Activated CD4-positive, alpha-beta T cell treated with anti-CD3 and anti-CD28 coated beads, Interleukin-2, Interleukin-6, amounts not matched to agents 100 ng/mL and 50 ng/mL, durations not matched to agents 16 hours and 8 hours (primary cell): ENCODE data around the gene ADAM22.
"Not testable (repeated sequence)": the region's sequence is repeated elsewhere in the genome, so short reads cannot be mapped to it uniquely, and the experiment has no call there.

Source experiments
- DNase-seq: peaks from one replicate; pipeline ENCODE4 v3.0.0-alpha.2; 2020

ADAM22 gene

GRCh38 chr7:87933953-87934698 is at the start of gene ADAM22:
TSS of gene ADAM22 (plus strand) at chr7:87934251. CDS start at chr7:87934466, 215 bp downstream.
- DNase-seq: peak; percentile 90

- no peak for DNase-seq
Observed at GRCh38 chr7:87885018-87885417, 49.0 kb upstream of the ADAM22 start.

- peak; percentile 14 for DNase-seq
Observed at GRCh38 chr7:87886875-87887274, 47.2 kb upstream of the ADAM22 start.

GRCh38 chr7:87895363-87895762 is 38.7 kb upstream of the ADAM22 start:
- DNase-seq: no peak

- DNase-seq: no peak
Observed at GRCh38 chr7:87899255-87899654, 34.8 kb upstream of the ADAM22 start.

- not testable (repeated sequence) for DNase-seq
Observed at GRCh38 chr7:87907136-87907906, 26.7 kb upstream of the ADAM22 start.

GRCh38 chr7:87908814-87909213 is 25.2 kb upstream of the ADAM22 start:
- DNase-seq: not testable (repeated sequence)

DNA sequence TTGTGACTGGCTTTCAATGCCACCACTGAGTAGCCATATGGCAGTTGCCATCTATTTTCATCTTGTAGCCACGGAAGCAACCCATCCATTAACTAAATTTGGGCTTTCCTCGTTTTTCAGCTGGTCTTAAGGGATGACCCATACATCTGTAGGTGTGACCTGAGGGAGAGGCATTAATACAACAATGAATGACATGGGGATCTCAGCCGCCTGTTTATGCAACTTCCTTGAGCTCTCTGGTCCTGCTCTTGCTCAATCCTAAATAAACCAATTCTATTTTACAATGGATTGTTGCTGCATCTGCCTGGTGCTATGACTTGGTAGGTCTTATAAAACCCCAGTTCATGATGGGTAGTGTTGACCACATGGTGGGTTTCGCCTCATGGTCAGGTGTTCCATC is 21.9 kb upstream of the ADAM22 start:
- no peak for DNase-seq

DNA sequence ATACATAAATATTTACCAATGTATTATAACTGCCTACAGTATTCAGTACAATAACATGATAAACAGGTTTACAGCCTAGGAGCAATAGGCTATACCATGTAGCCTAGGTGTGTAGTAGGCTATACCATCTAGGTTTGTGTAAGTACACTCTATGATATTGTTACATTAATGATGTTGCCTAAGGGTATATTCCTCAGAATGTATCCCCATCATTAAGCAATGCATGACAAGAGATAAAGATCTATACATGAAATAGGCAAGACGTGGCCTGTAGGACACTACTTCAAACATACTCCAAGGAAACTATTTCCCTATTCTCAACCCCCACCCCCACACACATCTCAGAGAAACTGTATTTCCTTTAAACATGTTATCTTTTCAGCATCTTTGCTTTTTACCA is 15.3 kb upstream of the ADAM22 start:
- no peak for DNase-seq

DNA sequence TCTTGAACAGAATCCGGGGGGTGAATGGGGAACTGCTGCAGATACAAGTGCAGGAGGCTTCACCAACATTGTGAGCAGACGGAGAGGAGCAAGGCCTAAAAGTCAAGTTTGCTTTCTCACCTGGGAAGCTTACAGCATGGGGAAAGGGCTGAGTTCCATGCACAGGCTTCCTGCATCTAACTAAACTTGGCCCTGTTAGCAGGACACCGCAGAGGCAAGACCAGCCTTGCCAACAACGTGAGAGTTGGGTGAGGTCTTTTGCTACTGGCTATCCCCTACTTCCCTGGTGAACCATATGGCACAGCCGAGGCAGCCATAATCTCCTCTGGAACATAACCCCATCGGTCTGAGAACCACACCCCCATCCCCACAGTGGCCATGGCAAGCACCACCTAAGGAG is 14.2 kb upstream of the ADAM22 start:
- no peak for DNase-seq

- no peak for DNase-seq
Observed at GRCh38 chr7:87920578-87920977, 13.5 kb upstream of the ADAM22 start.

DNA sequence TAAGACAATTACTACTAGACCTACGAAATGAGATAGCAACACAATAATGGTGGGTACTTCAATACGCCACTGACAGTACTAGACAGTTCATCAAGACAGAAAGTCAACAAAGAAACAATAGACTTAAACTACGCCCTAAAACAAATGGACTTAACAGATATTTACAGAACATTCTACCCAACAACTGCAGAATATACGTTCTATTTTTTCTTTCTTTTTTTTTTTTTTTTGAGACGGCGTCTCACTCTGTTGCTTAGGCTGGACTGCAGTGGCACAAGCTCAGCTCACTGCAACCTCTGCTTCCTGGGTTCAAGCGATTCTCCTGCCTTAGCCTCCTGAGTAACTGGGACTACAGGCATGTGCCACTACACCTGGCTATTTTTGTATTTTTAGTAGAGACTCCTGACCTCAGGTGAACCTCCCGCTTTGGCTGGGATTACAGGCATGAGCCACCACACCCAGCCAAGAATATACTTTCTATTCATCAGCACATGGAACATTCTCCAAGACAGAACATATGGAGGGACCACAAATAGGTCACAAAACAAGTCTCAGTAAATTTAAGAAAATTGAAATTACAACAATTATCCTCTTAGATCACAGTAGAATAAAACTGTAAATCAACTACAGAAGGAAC is 11.2 kb upstream of the ADAM22 start:
- DNase-seq: not testable (repeated sequence)

DNA sequence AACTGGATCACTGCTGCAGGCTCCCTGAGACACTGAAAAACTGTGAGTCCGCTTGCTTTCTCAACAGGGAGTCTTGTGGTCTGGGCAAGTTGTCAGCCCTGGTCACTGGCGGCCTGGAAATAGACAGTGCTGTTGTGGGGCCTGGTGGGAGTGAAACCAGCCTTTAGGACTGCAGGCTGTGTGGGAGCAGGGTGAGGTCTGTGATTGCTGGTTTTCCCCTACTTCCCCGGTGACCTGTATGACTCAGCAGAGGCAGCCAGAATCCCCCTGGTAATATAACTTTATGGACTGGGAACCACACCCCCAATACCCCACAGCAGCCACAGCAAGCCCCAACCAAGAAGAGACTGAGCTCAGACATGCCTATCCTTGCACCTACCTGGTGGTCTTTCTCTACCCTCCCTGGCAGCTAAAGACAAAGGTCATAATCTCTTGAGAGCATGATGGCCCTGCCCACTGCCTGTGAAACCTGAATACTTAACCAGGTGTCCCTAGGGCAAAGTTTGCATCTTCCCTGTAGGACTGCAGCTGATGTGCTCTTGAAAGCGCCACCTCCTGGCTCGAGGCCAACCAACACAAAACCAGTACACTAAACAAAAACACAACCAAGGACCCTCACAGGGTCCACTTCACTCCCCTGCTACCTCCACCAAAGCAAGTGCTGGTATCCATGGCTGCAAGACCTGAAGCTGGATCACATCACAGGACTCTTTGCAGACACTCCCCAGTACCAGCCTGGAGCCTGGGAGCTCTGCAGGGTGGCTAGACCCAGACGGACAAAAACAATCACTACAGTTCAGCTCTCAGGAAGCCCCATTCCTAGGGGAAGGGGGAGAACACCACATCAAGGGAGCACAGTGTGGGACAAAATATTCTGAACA is 7.2 kb upstream of the ADAM22 start:
- peak; percentile 31 for DNase-seq

- DNase-seq: peak; percentile 6
Observed at GRCh38 chr7:87933605-87933952, 472 bp upstream of the ADAM22 start.

- peak; percentile 14 for DNase-seq
Observed at GRCh38 chr7:87934699-87935383, 790 bp downstream of the ADAM22 start.

- DNase-seq: no peak
Observed at GRCh38 chr7:87935384-87935706, 1.3 kb downstream of the ADAM22 start.

DNA sequence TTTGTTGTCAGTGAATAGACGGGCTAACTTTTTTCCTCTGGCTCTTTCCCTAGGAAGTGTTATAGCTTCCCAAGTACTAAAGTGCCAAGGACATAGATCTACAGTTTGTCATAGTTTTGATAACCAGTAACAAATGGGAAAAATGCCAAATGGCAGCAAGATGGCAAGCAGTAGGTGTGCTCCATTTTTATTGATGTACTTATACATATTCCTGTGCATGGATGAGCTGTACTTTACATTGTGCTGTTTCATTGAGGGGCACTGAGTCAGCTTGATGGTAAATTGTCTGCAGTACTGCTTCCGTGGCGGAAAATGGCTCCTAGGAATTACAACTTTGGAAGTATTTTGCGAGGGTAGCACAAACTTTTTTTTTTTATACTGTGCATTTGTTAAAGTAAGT is 7.1 kb downstream of the ADAM22 start:
- no peak for DNase-seq

- no peak for DNase-seq
Observed at GRCh38 chr7:87944547-87944946, 10.5 kb downstream of the ADAM22 start.

DNA sequence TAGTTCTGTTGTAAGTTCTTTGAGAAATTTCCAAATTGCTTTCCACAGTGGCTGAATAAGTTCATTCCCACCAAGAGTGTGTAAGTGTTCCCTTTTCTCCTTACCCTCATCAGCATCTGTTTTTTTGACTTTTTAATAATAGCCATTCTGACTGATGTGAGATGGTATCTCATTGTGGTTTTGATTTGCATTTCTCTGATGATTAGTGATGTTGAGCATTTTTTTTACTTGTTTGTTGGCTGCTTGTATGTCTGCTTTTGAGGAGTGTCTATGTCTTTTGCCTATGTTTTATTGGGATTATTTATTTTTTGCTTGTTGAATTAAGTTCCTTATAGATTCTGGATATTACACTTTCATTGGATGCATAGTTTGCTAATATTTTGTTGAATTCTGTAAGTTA is 11.9 kb downstream of the ADAM22 start:
- DNase-seq: not testable (repeated sequence)

- no peak for DNase-seq
Observed at GRCh38 chr7:87948371-87948770, 14.3 kb downstream of the ADAM22 start.

DNA sequence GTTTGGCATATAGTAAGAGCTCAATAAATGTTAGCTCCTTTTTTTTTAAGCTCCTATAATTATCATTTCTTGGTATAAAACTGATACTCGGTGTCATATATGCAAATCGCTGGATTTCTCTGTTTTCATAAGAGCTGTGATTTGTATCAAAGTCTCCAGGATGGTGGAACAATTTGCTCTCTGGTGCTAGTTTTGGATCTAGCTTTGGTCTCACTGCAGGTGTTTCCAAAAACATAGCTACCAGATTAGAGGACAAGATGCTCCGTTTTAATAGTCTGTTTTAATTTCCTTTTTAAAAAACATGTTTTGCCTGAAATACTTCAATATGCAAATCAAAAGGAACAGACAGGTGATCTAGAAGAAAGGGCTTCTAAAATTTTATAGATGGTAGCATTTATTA is 25.3 kb downstream of the ADAM22 start:
- no peak for DNase-seq

- DNase-seq: no peak
Observed at GRCh38 chr7:87960239-87960638, 26.2 kb downstream of the ADAM22 start.
